GM19043 (cell line): ENCODE measurements around the gene CIB4.

Experiments
- ATAC-seq: cut with Tn5 transposase; IDR thresholded peaks from one replicate; pipeline ENCODE4 v1.9.1; 2021; ENCODE audit warnings: low read depth; ENCODE audit not compliant: unreplicated experiment

CIB4 gene

DNA sequence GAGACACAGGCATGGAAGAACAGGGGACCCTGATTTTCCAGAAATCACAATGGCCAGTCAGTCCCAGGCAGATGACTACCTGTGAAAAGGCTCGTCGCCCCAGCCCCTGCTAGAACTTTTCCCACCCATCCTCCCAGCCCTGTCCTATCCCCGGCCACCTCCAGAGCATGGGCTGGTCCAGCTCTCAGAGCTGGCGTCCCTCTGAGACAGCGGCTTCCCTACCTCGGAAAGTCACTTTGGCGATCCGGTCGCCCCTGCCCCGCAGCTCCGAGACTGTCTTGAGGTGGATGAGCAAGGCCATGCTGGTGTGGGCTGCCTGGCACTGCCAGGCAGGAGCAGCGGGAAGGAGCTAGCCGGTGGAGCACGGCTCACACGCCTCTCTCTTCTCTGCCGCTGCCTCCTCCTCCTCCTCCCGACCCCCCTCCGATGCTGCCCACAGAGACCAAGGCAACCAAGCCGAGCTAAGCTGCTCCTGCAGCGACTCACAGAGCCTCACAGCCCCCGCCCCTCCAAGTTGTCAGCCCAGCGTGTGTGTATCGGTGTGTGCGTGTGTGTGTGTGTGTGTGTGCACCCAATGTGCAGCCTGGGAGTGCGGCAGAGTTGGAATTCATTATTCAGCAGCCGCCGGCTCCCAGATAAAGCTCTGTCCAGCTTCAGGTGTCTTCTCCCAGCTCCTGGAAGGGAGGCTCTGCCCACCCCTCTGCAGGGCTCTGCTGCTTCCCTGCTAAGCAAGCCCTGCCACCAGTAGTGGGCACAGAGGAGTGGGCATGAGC lies 82.7 kb downstream of the CIB4 start:
- no peak for ATAC-seq

DNA sequence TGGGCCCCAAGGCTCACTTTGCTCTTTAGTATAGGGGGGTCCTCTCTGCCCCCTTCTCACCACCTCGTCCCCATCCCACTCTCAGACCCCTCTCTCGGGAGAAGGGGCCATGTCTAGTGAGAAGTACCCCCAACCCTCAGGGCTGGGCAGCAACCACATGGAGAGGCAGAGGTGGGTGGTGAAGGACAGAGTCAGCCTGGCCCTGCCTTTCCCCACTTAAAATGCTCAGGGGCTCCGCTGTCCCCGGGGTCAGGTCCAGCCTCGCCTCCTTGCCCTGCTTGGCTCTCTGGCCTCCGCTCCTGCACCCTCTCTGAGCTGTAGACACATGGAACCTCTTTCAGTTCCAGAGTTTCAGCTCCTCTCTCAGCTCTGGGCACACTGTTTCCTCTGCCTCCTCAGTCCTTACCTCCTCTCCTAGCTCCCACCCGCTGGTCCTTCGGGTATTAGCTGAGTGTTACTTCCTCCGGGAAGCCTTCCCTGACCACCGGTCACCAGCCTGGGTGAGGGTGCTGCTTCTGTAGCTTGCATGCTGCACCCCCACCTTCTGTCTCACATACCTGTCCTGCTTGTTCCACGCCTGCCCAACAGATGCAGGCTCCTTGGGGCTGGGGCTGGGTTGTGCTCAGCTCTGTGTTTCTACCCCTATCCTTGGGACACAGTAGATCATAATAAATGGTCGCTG lies 83.8 kb downstream of the CIB4 start:
- ATAC-seq, result no peak

DNA sequence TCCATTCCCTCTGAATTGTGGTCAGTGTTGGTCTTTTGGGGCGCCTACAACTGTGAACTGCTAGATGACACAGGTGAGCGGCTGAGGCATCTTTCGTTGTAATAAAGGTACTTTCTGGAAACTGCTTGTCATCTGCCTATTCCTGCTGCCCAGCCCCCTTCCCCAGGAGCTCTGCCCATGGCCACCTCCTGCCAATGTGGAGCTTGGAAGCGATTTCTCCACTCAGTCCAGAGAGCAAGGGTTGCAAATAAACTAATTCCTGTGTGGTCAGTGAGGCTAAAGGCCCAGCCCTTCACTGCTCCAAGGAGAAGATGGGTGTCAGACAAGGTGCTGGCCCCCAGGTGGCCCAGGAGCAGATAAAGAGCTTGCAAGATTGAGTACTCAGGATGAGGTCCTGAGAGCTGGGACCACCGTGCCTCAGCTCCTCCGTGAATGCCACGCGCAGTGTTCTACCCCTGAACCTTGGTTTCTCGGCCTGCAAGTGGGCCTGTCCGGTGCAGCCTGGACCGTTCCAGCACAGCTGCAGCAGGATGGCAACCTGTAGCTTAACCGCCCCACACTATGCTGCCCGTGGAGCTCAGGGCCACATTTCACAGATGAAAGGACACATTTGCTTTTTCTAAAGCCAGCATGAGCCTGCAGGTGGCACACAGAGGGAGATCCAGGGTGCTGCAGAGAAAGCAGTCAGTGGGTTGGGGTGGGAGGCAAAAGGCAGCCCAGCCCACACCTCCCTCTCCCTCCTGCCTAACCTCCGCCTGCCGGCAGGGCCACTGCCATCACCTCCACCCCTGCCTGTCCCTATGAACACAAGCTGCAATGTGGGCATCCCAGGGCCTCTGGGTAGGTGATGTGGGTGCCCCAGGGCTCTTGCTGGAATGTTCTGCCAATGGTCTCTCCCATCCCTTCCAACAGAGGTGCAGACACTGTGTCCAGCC lies 84.6 kb downstream of the CIB4 start:
- ATAC-seq, result no peak

DNA sequence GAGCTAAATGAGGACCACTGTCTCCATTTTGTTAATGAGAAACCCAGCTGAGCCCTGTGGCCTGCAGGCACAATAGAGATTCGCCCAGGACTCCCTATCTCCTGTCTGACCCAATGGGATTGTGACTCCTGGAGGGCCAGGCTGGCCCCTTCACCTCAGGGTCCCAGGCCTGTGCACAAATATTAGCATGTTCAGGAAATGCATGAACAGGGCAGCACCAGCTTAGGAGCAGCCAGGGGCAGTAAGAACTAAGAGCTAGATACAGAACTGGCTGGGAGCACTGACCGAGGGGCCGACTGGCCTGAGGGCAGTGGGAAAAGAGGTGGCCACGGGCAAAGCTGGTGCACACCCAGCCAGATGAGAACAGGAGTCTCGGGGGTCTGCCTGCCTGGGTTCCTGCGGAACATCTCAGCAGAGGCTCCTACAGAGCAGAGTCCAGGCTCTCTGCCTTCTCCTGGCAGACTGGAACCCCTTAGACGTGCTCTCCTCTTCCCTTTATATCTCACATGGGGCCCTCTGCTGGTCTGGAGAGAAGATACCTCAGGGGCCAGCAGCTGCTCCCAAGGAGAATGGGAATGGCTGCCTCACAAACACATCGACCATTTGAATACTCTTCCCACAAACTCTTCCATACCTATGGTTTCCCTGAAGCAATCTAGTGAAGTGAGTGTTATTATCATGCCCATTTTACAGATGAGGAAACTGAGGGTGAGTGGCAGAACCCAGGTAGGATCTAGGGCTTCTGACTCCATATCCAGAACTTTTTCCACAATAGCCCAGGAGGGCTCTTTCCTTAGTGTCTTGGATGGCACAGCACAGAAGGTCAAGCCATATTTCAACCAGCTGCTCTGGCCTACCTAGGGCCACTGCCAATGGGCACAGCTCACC lies 85.7 kb downstream of the CIB4 start:
- ATAC-seq, result no peak

DNA sequence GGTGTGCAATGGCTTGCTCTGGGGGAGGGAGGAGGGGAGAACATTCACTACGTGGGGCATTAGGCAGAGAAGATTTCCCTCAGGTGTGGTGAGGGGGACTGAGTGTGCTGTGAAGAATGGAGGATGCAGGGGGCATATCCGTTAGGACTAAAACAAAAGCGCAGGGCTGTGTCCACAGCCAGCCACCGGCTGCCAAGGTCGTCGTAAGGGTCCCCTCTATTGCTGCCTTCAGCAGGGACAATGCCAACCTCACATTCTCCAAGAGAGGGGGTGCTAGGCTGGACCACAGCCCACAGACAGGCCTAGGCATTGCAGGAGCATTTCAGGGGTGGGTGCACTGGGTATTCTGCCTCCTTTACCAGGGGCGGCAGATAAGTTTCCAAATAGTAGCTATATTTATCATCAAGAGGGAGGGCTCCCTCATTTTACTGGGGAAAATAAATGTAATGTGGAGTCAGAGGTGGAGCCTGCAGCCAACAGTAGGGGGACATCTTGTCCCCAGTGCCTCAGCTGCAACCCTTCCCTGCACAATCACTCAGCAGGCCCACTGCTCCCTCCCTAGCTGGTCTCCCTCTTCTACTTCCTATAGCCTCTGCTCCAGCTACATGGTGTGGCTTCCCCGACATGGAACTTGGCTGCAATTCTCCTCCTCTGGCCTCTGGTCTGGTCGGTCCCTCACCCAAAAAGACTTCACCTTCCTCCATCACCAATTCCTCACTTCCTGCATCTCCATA lies 88.4 kb downstream of the CIB4 start:
- no peak for ATAC-seq

DNA sequence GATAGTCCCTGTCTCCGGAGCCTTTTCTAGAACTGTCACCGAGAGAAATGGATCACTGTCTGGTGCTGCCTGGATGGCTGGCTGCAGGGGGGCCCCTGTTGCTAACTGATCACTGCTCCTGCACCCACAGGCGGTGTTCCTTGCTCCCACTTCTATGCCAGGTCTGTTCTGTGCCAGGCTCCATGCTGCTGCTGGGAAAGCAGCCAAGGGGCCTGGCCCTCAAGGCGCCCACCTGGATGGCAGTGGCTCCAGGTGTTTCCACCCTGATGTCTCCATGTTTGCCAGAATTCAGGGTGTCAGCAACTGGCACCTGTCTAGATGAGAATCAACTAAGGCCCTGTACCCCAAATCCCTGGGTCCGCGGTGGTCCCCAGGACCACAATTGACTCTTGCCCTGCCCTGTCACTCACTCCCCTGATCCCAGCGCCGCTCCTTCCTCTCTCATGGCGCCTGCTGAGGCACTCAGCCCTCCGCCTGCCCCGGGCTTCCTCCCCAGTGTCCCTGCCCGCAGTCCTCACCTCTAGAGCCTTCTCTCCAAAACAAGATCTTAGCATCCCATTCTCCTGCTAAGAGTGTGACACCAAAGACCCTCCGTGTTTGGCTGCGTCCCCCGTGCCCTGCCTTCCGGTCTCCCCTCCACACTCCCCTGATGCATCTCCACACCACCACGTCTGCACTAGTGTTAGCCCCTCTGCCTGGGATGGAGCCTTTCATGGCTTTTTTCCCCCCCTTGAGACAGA lies 90.7 kb downstream of the CIB4 start:
- ATAC-seq, result no peak

DNA sequence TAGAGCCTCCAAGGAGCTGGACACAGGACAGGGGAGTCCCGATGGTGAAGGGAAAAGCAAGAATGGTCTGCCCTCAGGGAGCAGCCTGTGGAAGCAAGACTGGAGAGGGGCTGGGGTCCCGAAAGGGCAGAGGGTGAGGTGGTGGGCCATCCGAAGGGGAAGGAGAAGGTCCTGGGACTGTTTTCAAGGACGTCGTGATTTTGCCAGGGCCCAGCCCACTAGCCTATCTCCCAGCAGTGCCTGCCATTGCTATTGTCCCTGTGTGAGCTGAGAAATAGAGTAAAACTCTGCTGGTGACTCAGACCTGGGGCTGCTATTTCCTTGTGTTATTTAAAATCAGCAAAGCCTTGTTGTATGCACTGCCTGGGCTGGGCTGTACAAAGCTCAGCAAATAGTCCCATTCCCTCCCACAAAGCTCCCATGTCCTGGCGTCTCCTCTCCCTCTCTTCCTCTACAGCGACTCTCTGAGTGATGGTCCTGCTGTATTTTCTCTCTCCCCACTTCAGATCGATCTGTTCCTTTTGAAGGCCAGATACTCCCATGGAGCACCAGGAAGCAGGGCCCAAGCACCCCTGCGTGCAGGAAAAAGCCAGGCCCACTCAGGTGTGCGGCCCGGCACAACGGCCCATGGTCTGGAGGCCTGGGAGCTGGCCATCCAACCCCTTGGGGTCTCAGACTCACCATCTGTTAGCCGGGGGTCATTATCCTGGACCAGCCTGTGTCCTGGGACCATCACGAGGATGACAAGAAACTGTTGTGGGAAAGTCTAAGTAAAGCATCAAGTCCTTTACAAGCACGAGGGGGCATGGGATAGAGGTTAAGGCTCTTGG lies 98.3 kb downstream of the CIB4 start:
- no peak for ATAC-seq

DNA sequence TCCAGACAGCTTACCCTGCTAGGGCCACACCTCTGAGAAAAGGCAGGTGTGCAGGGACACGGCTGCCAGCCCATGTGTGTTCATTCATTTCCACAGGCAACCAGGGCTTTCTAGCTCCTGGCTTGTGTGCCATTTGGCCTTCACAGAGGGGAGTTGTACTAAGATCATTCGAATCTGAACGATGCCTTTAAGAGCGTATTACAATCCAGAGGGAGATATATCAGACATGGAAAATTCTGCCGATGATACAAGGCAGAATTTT lies 99.0 kb downstream of the CIB4 start:
- no peak for ATAC-seq

DNA sequence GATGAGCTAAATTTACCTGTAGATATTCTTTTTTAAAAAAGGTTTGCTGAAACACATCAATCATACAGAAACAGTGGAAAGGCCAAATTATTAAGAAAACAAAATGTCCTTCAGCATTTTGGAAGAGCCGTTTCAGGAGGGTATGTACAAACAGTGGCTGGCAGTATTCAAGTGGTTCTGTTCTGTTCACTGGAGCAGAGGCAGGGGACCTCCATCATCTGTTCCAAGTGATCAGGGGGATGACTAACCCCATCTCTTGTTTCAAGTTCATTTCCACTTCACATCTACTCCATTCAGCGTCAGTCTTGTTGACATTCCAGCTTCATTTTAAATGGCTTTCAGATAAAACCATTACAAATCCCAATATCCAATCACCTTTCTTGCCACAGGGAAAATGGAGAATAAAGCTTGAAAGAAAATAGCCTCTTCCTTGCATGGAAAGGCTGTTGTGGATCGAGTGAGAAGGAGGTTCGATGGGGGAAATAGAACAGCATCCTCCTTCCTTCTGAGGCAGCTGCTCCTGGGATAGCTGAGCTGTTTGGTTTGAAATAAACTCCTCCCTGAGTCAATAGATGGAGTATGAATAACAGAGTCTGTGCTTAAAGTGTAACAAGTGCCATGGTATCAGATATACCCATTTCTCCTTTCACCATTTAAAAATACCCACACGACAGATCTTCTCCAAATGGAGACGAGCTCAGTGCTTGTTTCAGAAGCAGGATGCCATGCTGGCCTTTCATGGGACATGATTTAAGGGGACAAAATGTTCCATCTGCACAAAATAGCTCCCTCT lies 99.6 kb downstream of the CIB4 start:
- no peak for ATAC-seq

DNA sequence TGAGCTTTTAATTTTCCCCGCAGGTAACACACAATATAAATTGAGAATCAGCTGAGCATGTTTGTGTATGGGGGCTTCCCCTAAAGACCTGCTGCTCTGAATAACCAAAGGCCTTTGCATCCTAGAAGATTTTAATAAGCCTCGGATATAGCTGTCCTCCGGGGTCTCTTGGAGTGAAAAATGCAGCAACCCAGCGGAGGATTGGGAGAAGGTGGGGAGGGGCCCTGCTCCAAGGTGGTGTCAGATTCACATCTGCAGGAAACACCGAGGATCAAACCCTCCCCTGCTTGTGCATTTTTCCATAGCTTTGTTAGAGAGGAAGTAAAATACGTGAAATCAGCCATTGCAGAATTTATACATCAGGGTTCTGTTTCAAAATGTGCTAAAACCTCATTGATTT lies 100.2 kb downstream of the CIB4 start:
- no peak for ATAC-seq

DNA sequence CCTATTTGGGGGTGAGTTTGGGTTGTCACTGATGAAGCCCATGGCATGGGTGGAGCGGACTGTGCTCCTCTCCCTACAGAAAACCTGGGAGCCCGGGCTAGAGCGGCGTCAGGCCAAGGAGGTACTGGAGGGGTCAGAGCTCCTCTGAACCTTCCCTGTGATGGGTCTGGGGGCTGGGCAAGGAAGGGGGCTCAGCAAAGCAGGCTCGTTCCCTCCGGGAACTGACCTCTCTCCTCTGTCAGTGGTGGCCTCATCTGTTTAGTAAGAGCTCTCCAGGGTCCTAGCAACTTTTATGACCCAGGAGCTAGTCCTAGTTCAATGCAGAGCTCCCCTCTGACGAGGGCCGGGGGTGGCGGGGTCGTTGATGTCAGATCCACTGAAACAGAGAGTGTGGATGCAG lies 100.9 kb downstream of the CIB4 start:
- no peak for ATAC-seq

DNA sequence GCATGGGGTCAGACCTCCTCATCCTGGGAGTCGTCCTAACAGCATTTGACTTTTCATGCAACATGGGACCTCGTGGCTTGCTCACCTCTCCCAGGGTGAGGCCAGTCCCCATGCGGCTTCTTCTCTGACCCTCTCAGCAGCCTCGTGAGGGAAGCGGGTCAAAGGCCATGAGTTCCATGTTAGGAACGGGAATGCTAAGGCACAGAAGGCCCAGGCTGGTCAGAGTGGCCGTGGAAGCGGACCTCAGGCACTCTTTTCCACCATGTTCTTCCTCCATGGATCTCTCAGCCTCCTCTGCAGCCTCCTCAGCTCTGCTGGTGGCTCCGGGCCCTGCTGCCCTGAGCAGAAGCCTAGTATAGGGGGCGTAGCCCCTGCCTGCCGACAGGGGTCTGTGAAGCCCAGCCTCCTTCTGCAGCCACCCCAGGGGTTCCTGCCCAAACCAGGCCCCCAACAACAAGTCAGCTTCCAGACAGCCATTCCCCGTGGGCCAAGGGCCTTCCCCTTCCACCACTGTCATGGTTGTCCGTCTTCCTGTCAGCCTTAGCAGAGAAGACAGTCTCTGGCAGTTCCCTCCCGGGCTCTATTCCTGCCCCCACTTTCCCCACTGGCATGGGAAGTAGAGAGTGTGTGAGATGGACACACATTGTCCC lies 103.2 kb downstream of the CIB4 start:
- no peak for ATAC-seq

DNA sequence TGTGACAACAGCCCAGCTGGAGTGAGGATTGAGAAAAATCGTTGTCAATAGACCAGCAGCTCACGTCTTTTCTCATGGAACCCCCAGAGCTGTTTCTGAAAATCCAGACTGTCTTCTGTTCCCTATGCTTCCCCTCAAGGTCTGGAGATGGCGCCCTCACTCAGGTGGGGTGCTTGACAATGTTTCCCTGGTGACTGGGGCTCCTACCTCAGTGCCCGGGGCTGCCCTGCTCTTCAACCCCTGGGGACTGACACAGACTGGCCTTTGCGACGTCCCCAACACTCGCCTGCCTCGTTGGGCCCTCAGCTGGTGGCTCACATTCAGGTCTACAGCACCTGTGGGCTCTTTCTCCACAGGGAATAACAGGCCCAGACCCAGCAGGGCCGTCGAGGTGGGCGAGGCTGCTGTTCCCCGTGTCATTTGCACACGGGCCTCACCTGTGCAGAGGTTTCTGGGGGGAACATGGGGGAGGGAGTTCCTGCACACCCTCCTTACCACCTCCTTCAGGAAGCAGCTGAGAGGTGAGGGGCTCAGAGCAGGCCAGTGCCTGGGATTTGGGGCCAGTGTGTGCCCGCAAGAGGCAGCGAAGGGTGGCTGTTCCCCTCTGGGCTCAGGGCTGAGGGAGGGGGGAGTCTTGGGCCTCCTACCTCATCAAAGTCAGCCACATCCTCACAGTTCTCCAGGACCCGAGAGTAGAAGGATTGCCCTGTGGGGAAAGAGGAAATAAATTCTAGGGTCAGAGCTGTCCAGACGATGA lies 103.9 kb downstream of the CIB4 start:
- ATAC-seq, result no peak

DNA sequence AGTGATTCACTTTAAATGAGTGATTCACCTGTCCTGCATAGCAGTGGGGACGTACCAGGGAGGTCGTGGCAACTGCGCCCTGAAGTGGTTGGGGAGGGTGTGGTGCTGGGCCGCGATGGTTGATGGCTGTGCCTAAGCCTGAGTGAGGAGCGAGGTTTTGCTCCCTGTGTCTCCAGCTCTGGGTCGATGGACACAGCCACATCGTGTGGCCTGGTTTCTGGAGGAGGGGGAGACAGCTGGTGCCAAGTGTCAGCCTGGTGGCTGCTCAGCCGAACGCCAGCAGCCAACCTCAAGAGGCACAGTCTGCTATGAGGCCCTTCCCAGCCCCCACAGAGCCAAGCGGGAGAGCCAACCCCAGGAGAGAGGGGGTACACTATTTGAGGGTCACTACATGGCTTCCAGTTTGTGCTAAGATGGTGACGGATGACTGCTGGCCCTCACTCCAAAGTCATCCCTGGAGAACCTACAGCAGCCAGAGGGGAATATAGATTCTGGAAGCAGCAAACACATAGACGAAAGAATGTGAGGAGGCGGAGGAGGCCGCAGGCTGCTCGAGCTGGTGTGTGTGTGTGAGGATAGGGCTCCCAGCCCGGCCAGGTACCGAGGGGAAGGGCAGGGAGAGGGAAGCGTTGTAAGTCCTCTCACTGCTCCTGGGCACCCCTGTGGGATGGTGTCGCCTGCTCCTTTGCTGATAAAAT lies 104.6 kb downstream of the CIB4 start:
- ATAC-seq, result no peak

DNA sequence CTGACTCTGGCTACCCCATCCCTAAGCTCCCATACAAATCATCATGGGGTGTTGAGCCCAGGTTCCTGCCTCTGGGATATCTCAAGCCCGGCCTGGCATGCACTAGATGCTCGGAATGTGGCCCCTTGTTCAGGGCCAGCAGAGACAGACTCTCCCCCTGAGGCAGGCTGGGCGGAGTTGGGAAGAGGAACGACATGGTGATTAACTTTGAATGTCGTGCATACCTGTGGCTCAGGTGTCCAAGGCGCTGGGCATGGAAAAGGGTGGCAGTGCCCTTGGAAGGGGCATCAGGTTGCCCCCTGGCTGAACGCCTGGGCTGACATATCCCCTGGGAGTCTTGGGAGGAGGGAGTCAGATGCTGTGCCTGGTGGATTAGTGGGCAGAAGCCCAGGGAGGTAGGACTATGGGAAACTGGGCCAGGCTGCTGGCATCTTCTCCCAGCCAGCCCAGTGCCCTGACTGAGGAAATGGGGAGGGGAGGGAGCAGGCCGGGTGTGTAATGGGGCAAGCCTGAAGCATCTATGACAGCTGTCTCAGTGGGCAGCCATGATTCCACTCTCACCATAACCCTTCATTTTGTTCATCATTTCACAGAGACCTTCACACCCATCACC lies 105.4 kb downstream of the CIB4 start:
- no peak for ATAC-seq
